B cell (primary cell): ENCODE data around the gene ERGIC1.

Experiments
- EZH2 ChIP-seq: IDR thresholded peaks from 2 replicates; pipeline ENCODE4 v1.6.1; 2012; ENCODE audit warnings: borderline replicate concordance, low read depth, mild to moderate bottlenecking, moderate library complexity, low read length; ENCODE audit not compliant: insufficient read depth, poor library complexity, severe bottlenecking
- TF ChIP-seq, protein P1 (sequence below): fragments of 200-600 bp; IDR thresholded peaks from one replicate; pipeline ENCODE4 v1.8.0; 2022; ENCODE audit warnings: antibody characterized with exemption, mild to moderate bottlenecking

DNA sequence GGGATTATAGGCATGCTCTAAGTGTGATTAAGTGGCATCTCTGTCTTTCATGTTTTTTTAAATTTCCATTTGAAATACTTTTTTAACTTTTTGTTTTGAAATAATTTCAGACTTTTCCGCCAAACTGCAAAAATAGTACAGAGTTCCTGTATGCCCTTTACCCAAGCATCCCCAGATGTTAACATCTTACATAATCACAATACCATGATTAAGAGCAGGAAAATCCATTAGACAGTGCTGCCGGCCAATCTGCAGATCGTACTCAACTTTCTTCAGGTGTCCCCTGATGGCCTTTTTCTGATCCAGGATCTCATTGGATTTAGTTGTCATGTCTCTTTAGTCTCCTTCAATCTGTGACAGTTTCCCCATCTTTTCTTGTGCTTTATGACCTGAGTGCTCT lies 49.0 kb downstream of the ERGIC1 start:
- TF ChIP-seq, protein P1, sequence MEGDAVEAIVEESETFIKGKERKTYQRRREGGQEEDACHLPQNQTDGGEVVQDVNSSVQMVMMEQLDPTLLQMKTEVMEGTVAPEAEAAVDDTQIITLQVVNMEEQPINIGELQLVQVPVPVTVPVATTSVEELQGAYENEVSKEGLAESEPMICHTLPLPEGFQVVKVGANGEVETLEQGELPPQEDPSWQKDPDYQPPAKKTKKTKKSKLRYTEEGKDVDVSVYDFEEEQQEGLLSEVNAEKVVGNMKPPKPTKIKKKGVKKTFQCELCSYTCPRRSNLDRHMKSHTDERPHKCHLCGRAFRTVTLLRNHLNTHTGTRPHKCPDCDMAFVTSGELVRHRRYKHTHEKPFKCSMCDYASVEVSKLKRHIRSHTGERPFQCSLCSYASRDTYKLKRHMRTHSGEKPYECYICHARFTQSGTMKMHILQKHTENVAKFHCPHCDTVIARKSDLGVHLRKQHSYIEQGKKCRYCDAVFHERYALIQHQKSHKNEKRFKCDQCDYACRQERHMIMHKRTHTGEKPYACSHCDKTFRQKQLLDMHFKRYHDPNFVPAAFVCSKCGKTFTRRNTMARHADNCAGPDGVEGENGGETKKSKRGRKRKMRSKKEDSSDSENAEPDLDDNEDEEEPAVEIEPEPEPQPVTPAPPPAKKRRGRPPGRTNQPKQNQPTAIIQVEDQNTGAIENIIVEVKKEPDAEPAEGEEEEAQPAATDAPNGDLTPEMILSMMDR = no peak
- TF ChIP-seq EZH2 = no peak
